Gastrocnemius medialis (tissue), 4 donors: ENCODE results near the gene SH3YL1. TPM values are rescaled to one million over a fixed set of nuclear protein-coding genes. Genes with fewer than 3 reads are reported as not detected.

ENCODE experiments used
- ATAC-seq, 2 donors: fragments of 150-250 bp; one replicate each; pipeline ENCODE4 v1.9.1; 2016
- DNase-seq, 2 donors: peaks; one replicate each; pipeline ENCODE4 v3.0.0-alpha.2; 2019
- H3K27ac ChIP-seq, 4 donors: fragments of 200-600 bp; sonication (generic); 1 replicate in 1 of 4; 2 replicates in 3 of 4; pipeline ENCODE4 v1.5.1; 2016 to 2018; ENCODE audit warnings: mild to moderate bottlenecking in 2 of 4, moderate library complexity in 1 of 4
- H3K27me3 ChIP-seq, 3 donors: fragments of 200-600 bp; sonication (generic) in 2 of 3; 1 replicate in 1 of 3; 2 replicates in 2 of 3; pipeline versions ENCODE4 v1.5.1 to v1.6.0; 2016 to 2019; ENCODE audit warnings: mild to moderate bottlenecking in 1 of 3, moderate library complexity in 1 of 3
- H3K36me3 ChIP-seq, 2 donors: fragments of 200-600 bp; sonication (generic) in 1 of 2; one replicate each; pipeline ENCODE4 v1.5.1; 2017 to 2018
- H3K4me1 ChIP-seq, 2 donors: fragments of 200-600 bp; sonication (generic) in 1 of 2; one replicate each; pipeline ENCODE4 v1.5.1; 2016 to 2017; ENCODE audit warnings: mild to moderate bottlenecking in 2 of 2
- H3K4me3 ChIP-seq, 4 donors: fragments of 200-600 bp; sonication (generic) in 3 of 4; 1 replicate in 1 of 4; 2 replicates in 3 of 4; pipeline ENCODE4 v1.5.1; 2016 to 2019; ENCODE audit warnings: mild to moderate bottlenecking in 2 of 4
- H3K9me3 ChIP-seq, 3 donors: fragments of 200-600 bp; sonication (generic) in 2 of 3; 1 replicate in 1 of 3; 2 replicates in 2 of 3; pipeline ENCODE4 v1.5.1; 2016 to 2019
- CTCF ChIP-seq, 5 experiments: fragments of 450-650 bp in 3 of 5; fragments of 200-600 bp in 2 of 5; sonication (generic) in 2 of 5; IDR thresholded peaks in 4 of 5; conservative IDR thresholded peaks in 1 of 5; 1 replicate in 4 of 5; 2 replicates in 1 of 5; pipeline ENCODE4 v1.5.1; 2016 to 2019; ENCODE audit warnings: antibody characterized with exemption in 5 of 5, mild to moderate bottlenecking in 3 of 5, moderate library complexity in 3 of 5
- POLR2A ChIP-seq, 2 donors: fragments of 450-650 bp; IDR thresholded peaks; one replicate each; pipeline ENCODE4 v1.6.1; 2017; ENCODE audit warnings: antibody characterized with exemption in 2 of 2, mild to moderate bottlenecking in 2 of 2, moderate library complexity in 2 of 2
- in situ Hi-C, 4 donors: fragments of 200-750 bp; cut with MboI; loops; one replicate each; pipeline versions ENCODE4 v1.15.0 to v1.8.0; 2017; ENCODE audit warnings: low sequenced_read_pairs in 4 of 4
- intact Hi-C: fragments of 100-400 bp; cut with DNase I; formaldehyde crosslinking; loops from one replicate; pipeline ENCODE4 v1.15.1; 2023; ENCODE audit warnings: low total_unique reads
- total RNA-seq, 4 donors: library from RNA; depleted of rRNA; stranded (reverse); fragments of >200 nt; gene quantifications; one replicate each; pipeline versions ENCODE4 v1.1.0 to v1.2.3, GENCODE V29; 2016

The SH3YL1 gene
- total RNA-seq, 4 donors from 2014 or later = 6.2 to 16.1 (median 8.5) TPM

DNA sequence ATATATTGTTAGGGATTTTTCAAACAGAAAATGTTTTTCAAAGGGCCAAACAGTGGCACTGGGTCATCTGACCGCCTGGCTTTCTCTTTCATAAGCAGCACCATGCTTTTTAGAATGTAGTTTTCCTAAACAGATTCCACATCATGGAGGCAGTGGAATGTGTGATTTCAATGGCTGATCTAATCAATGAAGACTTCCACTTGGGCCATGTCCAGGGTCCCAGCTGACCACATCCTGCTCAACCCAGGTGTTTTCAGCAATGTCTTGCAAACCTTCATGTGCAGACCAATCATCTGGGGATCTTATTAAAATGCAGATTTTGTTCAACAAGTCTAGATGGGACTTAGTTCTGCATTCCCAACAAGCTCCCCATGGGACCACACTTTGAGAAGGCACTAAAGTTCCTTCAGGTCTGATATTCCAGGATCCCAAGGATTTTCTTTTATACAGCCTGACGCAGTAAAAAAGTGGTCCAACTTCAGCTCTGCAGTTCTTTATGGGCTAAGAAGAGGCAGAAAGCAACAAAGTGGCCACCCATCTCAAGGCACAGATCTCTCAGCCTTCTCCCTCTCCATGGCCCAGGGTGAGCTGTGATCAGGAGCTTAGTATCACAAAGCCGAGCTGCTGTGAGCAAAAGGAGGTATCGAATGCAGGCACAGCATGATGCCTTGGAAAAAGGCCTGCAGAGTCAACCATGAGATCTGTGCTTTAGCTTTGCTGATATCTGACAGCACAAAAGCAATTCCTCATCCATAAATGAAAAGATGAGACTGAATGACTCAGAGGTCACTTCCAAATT, 20.4 kb upstream of the SH3YL1 start:
- H3K27ac ChIP-seq = no peak overlapping the region
- H3K27me3 ChIP-seq = peaks cover 3 to 26% (median 15%) of the 10 kb centered on the region in 3 donors
- intact Hi-C loops (no loop called here), in situ Hi-C loops (no loop called here)
- peaks cover under 1 to 3% of the 10 kb centered on the region in 2 donors for H3K4me1 ChIP-seq
- no peaks in the 10 kb centered on the region for H3K9me3 ChIP-seq
- no peak for ATAC-seq
- no peak for DNase-seq
- H3K36me3 ChIP-seq = peaks cover 0 to 25% of the 10 kb centered on the region in 2 donors
- TF ChIP-seq POLR2A (IDR thresholded peaks at IDR 0.05) (no peak), CTCF (IDR thresholded peaks at IDR 0.05 in 4 of 5, conservative IDR thresholded peaks at IDR 0.05 in 1 of 5) (no peak)
- H3K4me3 ChIP-seq = no peak overlapping the region

GRCh38 chr2:282371-283263, 18.8 kb upstream of the SH3YL1 start:
- DNase-seq (no peak), ATAC-seq (no peak)
- no peak overlapping the region for H3K4me3 ChIP-seq
- H3K9me3 ChIP-seq = no peaks in the 10 kb centered on the region
- TF ChIP-seq CTCF (IDR thresholded peaks at IDR 0.05 in 4 of 5, conservative IDR thresholded peaks at IDR 0.05 in 1 of 5) = no peak
- no peak for TF ChIP-seq POLR2A (IDR thresholded peaks at IDR 0.05)
- H3K36me3 ChIP-seq = peaks cover 0 to 41% of the 10 kb centered on the region in 2 donors
- no peak overlapping the region for H3K27ac ChIP-seq
- intact Hi-C loops (no loop called here), in situ Hi-C loops (no loop called here)
- no peaks in the 10 kb centered on the region for H3K4me1 ChIP-seq
- peaks cover 0 to 20% (median 3%) of the 10 kb centered on the region in 3 donors for H3K27me3 ChIP-seq

DNA sequence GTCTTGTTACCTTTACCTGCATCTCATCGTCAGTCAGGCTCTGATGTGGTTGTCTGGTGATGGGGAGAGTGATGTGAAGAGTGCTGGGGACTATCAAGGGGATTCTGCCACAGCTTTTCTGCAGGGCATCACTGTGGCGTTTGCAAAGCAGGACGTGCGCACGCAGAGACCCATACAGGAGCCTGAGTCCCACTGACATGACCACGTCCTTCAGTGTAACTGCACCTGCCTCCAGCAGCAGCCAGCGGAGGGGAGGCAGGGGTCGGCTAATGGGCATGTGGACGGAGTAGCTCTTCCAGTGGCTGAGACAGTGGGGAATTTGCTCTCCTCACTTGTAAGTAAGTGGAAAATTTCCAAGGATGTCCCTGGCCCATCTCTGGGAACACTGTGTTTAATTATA, 17.5 kb upstream of the SH3YL1 start:
- Histone ChIP-seq H3K4me3 (no peak overlapping the region), H3K27me3 (peaks cover 0 to 8% (median 0%) of the 10 kb centered on the region in 3 donors), H3K27ac (no peak overlapping the region), H3K9me3 (no peaks in the 10 kb centered on the region), H3K4me1 (no peaks in the 10 kb centered on the region), H3K36me3 (peaks cover 0 to 51% of the 10 kb centered on the region in 2 donors)
- no peak for ATAC-seq
- intact Hi-C loops (no loop called here), in situ Hi-C loops (no loop called here)
- TF ChIP-seq POLR2A (IDR thresholded peaks at IDR 0.05) (no peak), CTCF (IDR thresholded peaks at IDR 0.05 in 4 of 5, conservative IDR thresholded peaks at IDR 0.05 in 1 of 5) (no peak)
- DNase-seq = no peak

- Histone ChIP-seq H3K9me3 (no peaks in the 10 kb centered on the region), H3K4me3 (no peak overlapping the region), H3K27ac (no peak overlapping the region), H3K27me3 (peaks cover 0 to 3% (median 0%) of the 10 kb centered on the region in 3 donors), H3K4me1 (no peaks in the 10 kb centered on the region), H3K36me3 (peaks cover 0 to 51% of the 10 kb centered on the region in 2 donors)
- DNase-seq = no peak
- no peak for ATAC-seq
- intact Hi-C loops (no loop called here), in situ Hi-C loops (no loop called here)
- TF ChIP-seq POLR2A (IDR thresholded peaks at IDR 0.05) = no peak
- no peak for TF ChIP-seq CTCF (IDR thresholded peaks at IDR 0.05 in 4 of 5, conservative IDR thresholded peaks at IDR 0.05 in 1 of 5)
Measured at GRCh38 chr2:280650-281110, 16.8 kb upstream of the SH3YL1 start.
